Measurements from ENCODE around the gene POT1.

DNA sequence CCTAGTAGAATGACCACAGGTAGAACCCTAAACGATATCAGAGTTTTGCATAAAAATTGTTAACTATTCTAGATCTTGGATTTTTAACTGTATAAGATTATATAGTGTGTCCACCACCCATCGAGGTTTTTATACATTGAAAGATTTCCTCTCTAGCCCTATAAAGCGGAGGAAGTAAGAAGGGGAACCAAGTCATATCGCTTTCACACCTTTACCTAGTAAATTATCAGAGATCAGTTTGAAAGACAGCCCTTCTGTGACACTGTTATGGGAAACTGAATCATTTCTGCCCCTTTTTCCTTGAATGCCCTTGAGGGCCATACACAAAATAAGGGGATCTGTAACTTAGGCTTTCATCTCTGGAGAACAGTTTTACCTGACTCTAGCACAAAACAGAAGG lies 155.7 kb downstream of the POT1 start:
- no peak for TF ChIP-seq EZH2phosphoT487 (IDR thresholded peaks at IDR 0.05; ENCODE audit: unreplicated experiment)
- no peak for TF ChIP-seq POLR2AphosphoS5 (IDR thresholded peaks at IDR 0.05; ENCODE audit: low read depth)
- TF ChIP-seq, protein P1, sequence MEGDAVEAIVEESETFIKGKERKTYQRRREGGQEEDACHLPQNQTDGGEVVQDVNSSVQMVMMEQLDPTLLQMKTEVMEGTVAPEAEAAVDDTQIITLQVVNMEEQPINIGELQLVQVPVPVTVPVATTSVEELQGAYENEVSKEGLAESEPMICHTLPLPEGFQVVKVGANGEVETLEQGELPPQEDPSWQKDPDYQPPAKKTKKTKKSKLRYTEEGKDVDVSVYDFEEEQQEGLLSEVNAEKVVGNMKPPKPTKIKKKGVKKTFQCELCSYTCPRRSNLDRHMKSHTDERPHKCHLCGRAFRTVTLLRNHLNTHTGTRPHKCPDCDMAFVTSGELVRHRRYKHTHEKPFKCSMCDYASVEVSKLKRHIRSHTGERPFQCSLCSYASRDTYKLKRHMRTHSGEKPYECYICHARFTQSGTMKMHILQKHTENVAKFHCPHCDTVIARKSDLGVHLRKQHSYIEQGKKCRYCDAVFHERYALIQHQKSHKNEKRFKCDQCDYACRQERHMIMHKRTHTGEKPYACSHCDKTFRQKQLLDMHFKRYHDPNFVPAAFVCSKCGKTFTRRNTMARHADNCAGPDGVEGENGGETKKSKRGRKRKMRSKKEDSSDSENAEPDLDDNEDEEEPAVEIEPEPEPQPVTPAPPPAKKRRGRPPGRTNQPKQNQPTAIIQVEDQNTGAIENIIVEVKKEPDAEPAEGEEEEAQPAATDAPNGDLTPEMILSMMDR (conservative IDR thresholded peaks at IDR 0.05; ENCODE audit: low read depth in 2 of 2): no peak
- no peak for TF ChIP-seq EZH2 (IDR thresholded peaks at IDR 0.05; ENCODE audit: low read depth, unreplicated experiment)
- no peak for TF ChIP-seq CREB1 (CRISPR knock-in tag; IDR thresholded peaks at IDR 0.05; ENCODE audit: low read depth)
- TF ChIP-seq, protein P2, sequence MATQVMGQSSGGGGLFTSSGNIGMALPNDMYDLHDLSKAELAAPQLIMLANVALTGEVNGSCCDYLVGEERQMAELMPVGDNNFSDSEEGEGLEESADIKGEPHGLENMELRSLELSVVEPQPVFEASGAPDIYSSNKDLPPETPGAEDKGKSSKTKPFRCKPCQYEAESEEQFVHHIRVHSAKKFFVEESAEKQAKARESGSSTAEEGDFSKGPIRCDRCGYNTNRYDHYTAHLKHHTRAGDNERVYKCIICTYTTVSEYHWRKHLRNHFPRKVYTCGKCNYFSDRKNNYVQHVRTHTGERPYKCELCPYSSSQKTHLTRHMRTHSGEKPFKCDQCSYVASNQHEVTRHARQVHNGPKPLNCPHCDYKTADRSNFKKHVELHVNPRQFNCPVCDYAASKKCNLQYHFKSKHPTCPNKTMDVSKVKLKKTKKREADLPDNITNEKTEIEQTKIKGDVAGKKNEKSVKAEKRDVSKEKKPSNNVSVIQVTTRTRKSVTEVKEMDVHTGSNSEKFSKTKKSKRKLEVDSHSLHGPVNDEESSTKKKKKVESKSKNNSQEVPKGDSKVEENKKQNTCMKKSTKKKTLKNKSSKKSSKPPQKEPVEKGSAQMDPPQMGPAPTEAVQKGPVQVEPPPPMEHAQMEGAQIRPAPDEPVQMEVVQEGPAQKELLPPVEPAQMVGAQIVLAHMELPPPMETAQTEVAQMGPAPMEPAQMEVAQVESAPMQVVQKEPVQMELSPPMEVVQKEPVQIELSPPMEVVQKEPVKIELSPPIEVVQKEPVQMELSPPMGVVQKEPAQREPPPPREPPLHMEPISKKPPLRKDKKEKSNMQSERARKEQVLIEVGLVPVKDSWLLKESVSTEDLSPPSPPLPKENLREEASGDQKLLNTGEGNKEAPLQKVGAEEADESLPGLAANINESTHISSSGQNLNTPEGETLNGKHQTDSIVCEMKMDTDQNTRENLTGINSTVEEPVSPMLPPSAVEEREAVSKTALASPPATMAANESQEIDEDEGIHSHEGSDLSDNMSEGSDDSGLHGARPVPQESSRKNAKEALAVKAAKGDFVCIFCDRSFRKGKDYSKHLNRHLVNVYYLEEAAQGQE (IDR thresholded peaks at IDR 0.05; ENCODE audit: unreplicated experiment): no peak
- TF ChIP-seq, protein P3, sequence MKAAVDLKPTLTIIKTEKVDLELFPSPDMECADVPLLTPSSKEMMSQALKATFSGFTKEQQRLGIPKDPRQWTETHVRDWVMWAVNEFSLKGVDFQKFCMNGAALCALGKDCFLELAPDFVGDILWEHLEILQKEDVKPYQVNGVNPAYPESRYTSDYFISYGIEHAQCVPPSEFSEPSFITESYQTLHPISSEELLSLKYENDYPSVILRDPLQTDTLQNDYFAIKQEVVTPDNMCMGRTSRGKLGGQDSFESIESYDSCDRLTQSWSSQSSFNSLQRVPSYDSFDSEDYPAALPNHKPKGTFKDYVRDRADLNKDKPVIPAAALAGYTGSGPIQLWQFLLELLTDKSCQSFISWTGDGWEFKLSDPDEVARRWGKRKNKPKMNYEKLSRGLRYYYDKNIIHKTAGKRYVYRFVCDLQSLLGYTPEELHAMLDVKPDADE (IDR thresholded peaks at IDR 0.05): no peak

Measured in GM23338 (cell line).